K562 (cell line): ENCODE data around the gene PPP2R2B. TPM values are rescaled to one million over a fixed set of nuclear protein-coding genes. Genes with fewer than 3 reads are reported as not detected.

ENCODE experiments used
- ATAC-seq: fragments of 200-7000 bp; cut with Tn5 transposase; 3 replicates; pipeline ENCODE4 v1.9.1; 2020; ENCODE audit warnings: moderate library complexity
- BruUV-seq: library from RNA; stranded (reverse); fragments of 400-500 nt; replicated peaks from 2 replicates; lab custom pipeline; 2021; lab: Mats Ljungman, UMichigan
- CTCF ChIA-PET: fragments of 300-600 bp; formaldehyde crosslinking; extraction: SDS; loops from one replicate; lab custom pipeline; 2021; ENCODE audit warnings: low intra/inter-chr PET ratio; lab: Yijun Ruan, JAX
- POLR2A ChIA-PET: fragments of 300-600, 350-650 bp; sonication (Branson Sonifier 250); formaldehyde crosslinking; extraction: SDS; loops from one replicate; lab custom pipeline; 2021; ENCODE audit warnings: antibody characterized with exemption, inconsistent platforms; lab: Yijun Ruan, JAX
- DNase-seq, 4 experiments: peaks; one replicate each; pipeline versions ENCODE4 v3.0.0 to v3.0.0-alpha.2; 2011 to 2018; ENCODE audit warnings: low spot score in 3 of 4, mixed read lengths in 3 of 4; ENCODE audit errors: extremely low read depth in 1 of 4
- FAIRE-seq: peaks from 2 replicates; lab custom pipeline; 2011; peaks lifted over from hg19 to GRCh38; lab: Jason Lieb, UNC
- H2AFZ ChIP-seq: 2 replicates; pipeline ENCODE4 v1.6.0; 2011; ENCODE audit warnings: low read depth, low read length, control low read depth, inconsistent platforms
- H3K27ac ChIP-seq: fragments of 200-600 bp; 3 replicates; pipeline ENCODE4 v1.8.0; 2011; ENCODE audit warnings: low read depth, mild to moderate bottlenecking, control low read depth, inconsistent platforms, low read length, moderate library complexity, mixed read lengths; ENCODE audit errors: extremely low read depth
- H3K27me3 ChIP-seq, 2 experiments: fragments of 300-600 bp in 1 of 2; 2 replicates in 1 of 2; 3 replicates in 1 of 2; pipeline versions ENCODE4 v1.6.0 to v1.8.0; 2011; ENCODE audit warnings: inconsistent platforms in 2 of 2, low read length in 2 of 2, mild to moderate bottlenecking in 1 of 2, mixed read lengths in 1 of 2, moderate library complexity in 1 of 2; ENCODE audit not compliant: control insufficient read depth in 2 of 2, insufficient read depth in 2 of 2
- H3K36me3 ChIP-seq: fragments of 300-600 bp; 3 replicates; pipeline ENCODE4 v1.8.0; 2011; ENCODE audit warnings: mild to moderate bottlenecking, low read length, inconsistent platforms; ENCODE audit not compliant: control insufficient read depth, insufficient read depth
- H3K4me1 ChIP-seq, 2 experiments: fragments of 200-600 bp in 1 of 2; replicated peaks in 1 of 2; 2 replicates in 1 of 2; 3 replicates in 1 of 2; pipeline versions ENCODE4 v1.5.1 to v1.8.0; 2011; ENCODE audit warnings: inconsistent platforms in 2 of 2, low read length in 2 of 2, mild to moderate bottlenecking in 1 of 2, mixed read lengths in 1 of 2, moderate library complexity in 1 of 2; ENCODE audit not compliant: control insufficient read depth in 2 of 2, insufficient read depth in 2 of 2
- H3K4me2 ChIP-seq: 2 replicates; pipeline ENCODE4 v1.6.1; 2011; ENCODE audit warnings: low read length, control low read depth, inconsistent platforms, mixed read lengths; ENCODE audit not compliant: insufficient read depth
- H3K4me3 ChIP-seq: fragments of 200-600 bp; sonication (generic), shearing (Covaris generic); 2 replicates; pipeline ENCODE4 v1.5.1; 2016; ENCODE audit warnings: control low read depth, inconsistent platforms
- H3K79me2 ChIP-seq: fragments of 200-600 bp; 3 replicates; pipeline ENCODE4 v1.8.0; 2011; ENCODE audit warnings: low read length, inconsistent platforms; ENCODE audit not compliant: control insufficient read depth, insufficient read depth
- H3K9ac ChIP-seq, 2 experiments: 2 replicates each; pipeline versions ENCODE4 v1.6.0 to v1.6.1; 2011; ENCODE audit warnings: low read depth in 2 of 2, low read length in 2 of 2, control low read depth in 1 of 2, inconsistent platforms in 1 of 2, mild to moderate bottlenecking in 1 of 2, mixed read lengths in 1 of 2; ENCODE audit not compliant: insufficient read depth in 1 of 2
- H3K9me1 ChIP-seq: one replicate; pipeline ENCODE4 v1.6.0; 2011; ENCODE audit warnings: inconsistent platforms, mild to moderate bottlenecking, low read length, moderate library complexity; ENCODE audit not compliant: control insufficient read depth, insufficient read depth
- H3K9me3 ChIP-seq: replicated peaks from 2 replicates; pipeline ENCODE4 v1.5.1; 2011; ENCODE audit warnings: low read depth, low read length, inconsistent platforms; ENCODE audit not compliant: control insufficient read depth, insufficient read depth
- H4K20me1 ChIP-seq: replicated peaks from 2 replicates; pipeline ENCODE4 v1.6.1; 2011; ENCODE audit warnings: low read length, inconsistent platforms, mixed read lengths; ENCODE audit not compliant: control insufficient read depth, insufficient read depth
- ELF1 ChIP-seq: fragments of 200-800 bp; sonication (Bioruptor generic); IDR thresholded peaks from 2 replicates; pipeline ENCODE4 v1.6.1; 2016; ENCODE audit warnings: missing genetic modification characterization, missing compliant biosample characterization
- EP300 ChIP-seq: IDR thresholded peaks from 2 replicates; pipeline ENCODE4 v1.6.1; 2012; ENCODE audit warnings: low read length, improper control_type of control experiment
- HNRNPLL ChIP-seq: fragments of 200-400 bp; formaldehyde crosslinking; IDR thresholded peaks from 2 replicates; pipeline ENCODE4 v1.6.1; 2017; ENCODE audit warnings: low read length, low read depth, mild to moderate bottlenecking; ENCODE audit not compliant: poor library complexity, severe bottlenecking
- RBM17 ChIP-seq: fragments of 200-400 bp; formaldehyde crosslinking; IDR thresholded peaks from 2 replicates; pipeline ENCODE4 v1.6.1; 2017; ENCODE audit warnings: low read depth, mild to moderate bottlenecking, low read length, borderline replicate concordance
- RBM39 ChIP-seq: fragments of 200-400 bp; formaldehyde crosslinking; optimal IDR thresholded peaks from 2 replicates; pipeline ENCODE3; 2018; ENCODE audit warnings: low read depth, low read length
- SMAD3 ChIP-seq: fragments of 450-650 bp; formaldehyde crosslinking; conservative IDR thresholded peaks from 2 replicates; pipeline ENCODE4 v1.4.0; 2020; ENCODE audit warnings: mild to moderate bottlenecking
- SNRNP70 ChIP-seq: fragments of 200-400 bp; formaldehyde crosslinking; optimal IDR thresholded peaks from 2 replicates; pipeline ENCODE3; 2017; ENCODE audit warnings: low read depth, low read length
- SPI1 ChIP-seq: IDR thresholded peaks from 2 replicates; pipeline ENCODE4 v1.6.1; 2011; ENCODE audit warnings: low read depth, low read length, control low read depth, borderline replicate concordance
- TEAD4 ChIP-seq, 2 experiments: sonication (generic) in 1 of 2; formaldehyde crosslinking in 1 of 2; IDR thresholded peaks; 2 replicates each; pipeline versions ENCODE4 v1.6.1 to v1.8.0; 2012 to 2022; ENCODE audit warnings: borderline replicate concordance in 1 of 2, inconsistent platforms in 1 of 2, low read length in 1 of 2, mild to moderate bottlenecking in 1 of 2, missing genetic modification reagents in 1 of 2
- TRIM28 ChIP-seq: fragments of 450-650 bp; IDR thresholded peaks from 2 replicates; pipeline ENCODE4 v1.6.1; 2017
- ZNF316 ChIP-seq: fragments of 450-650 bp; IDR thresholded peaks from 2 replicates; pipeline ENCODE4 v1.6.1; 2016
- ZNF77 ChIP-seq: fragments of 250-450 bp; sonication (Bioruptor Pico); IDR thresholded peaks from 2 replicates; pipeline ENCODE4 v1.5.0; 2020
- WGBS: fragments of 100-300 bp; shearing (Covaris generic); methylation state at CpG from one replicate; pipeline ENCODE4 v1.1.6; 2016; ENCODE audit warnings: low coverage, mixed read lengths; ENCODE audit not compliant: insufficient coverage; ENCODE audit errors: missing lambda C conversion rate; 5-methylcytosine and 5-hydroxymethylcytosine counted together
- in situ Hi-C: fragments of 300-500 bp; cut with MboI; formaldehyde crosslinking; loops from 4 replicates; pipeline ENCODE4 v1.15.0; 2018; ENCODE audit warnings: inconsistent platforms, mixed read lengths
- intact Hi-C: fragments of 100-400 bp; cut with micrococcal nuclease; formaldehyde crosslinking; loops from 2 replicates; pipeline ENCODE4 v1.14.2; 2022
- polyA plus RNA-seq, 8 experiments: library from polyadenylated mRNA; depleted of rRNA in 4 of 8; stranded (reverse) in 5 of 8; unstranded in 3 of 8; fragments of >200 nt; fragmentation: Nextera tagmentation in 2 of 8; fragmentation: Illumina TruSeq in 1 of 8; extraction: Ambion mirVana in 2 of 8; extraction: Trizol in 1 of 8; gene quantifications; 2 replicates each; pipeline versions ENCODE4 v1.2.1 to v1.2.3, GENCODE V29; 2011 to 2014; ENCODE audit warnings: inconsistent platforms in 1 of 8, missing spikeins in 1 of 8
- total RNA-seq, 7 experiments: library from RNA; depleted of rRNA in 6 of 7; stranded (reverse); fragments of >200 nt in 6 of 7; fragmentation: Illumina TruSeq in 2 of 7; extraction: Trizol in 2 of 7; gene quantifications; 2 replicates each; pipeline versions ENCODE4 v1.2.1 to v1.2.3, GENCODE V29; 2011 to 2021; ENCODE audit warnings: low replicate concordance in 1 of 7
- TF ChIP-seq, protein P1 (sequence below): fragments of 250-450 bp; sonication (Bioruptor Pico); IDR thresholded peaks from 2 replicates; pipeline ENCODE4 v1.8.0; 2022; ENCODE audit warnings: inconsistent platforms, mild to moderate bottlenecking, moderate library complexity, borderline replicate concordance

Gene PPP2R2B
- total and polyA plus RNA-seq, 9 of the 15 experiments (the other 6 are each of a cell fraction or from before 2014, with no cell fraction given): not detected

DNA sequence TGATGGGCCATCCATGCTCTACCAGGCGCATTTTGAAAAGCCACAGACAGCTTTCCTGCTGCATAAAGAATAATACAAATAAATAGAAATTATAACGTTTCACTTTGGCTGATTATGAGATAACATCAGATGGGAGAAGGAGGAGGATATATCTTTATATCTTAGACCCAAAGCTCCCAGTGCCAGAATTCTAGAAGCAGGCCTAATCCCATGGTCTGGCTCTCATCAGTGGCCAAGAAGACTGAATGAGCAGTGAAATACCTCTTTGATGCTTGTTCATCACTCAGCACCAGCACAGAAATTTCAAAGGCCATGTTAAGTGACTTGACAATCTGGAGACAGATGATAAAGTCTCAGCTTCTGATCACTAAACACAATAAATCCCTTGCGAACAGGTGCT lies 107.6 kb downstream of the PPP2R2B start:
- no peaks in the 10 kb centered on the region for H3K9me1 ChIP-seq
- H3K27me3 ChIP-seq: no peaks in the 10 kb centered on the region
- CTCF ChIA-PET: no interaction called here
- no peaks in the 10 kb centered on the region for H4K20me1 ChIP-seq
- no peaks in the 10 kb centered on the region for H3K36me3 ChIP-seq
- in situ Hi-C loops (no loop called here), intact Hi-C loops (no loop called here)
- H3K9me3 ChIP-seq: no peaks in the 10 kb centered on the region
- no peak overlapping the region for H3K9ac ChIP-seq
- no TSS peak for BruUV-seq
- no peak overlapping the region for H2AFZ ChIP-seq
- H3K79me2 ChIP-seq: no peaks in the 10 kb centered on the region
- H3K4me2 ChIP-seq: no peak overlapping the region
- DNase-seq (no peak), ATAC-seq (no peak), FAIRE-seq (no peak)
- WGBS: 0% methylated on average over 3 of the region's 3 CpGs
- POLR2A ChIA-PET: interaction anchor here (0.7 kb wide), 1 partner anchor 65 kb away, joined by 4 read pairs; no protein-coding TSS in a partner anchor
- TF ChIP-seq ZNF316 (no peak), EP300 (no peak), HNRNPLL (no peak), ZNF77 (no peak), SNRNP70 (no peak), TEAD4 (IDR thresholded peaks at IDR 0.05; ENCODE audit: low read length) (no peak), TEAD4 (CRISPR knock-in tag; IDR thresholded peaks at IDR 0.05; ENCODE audit: borderline replicate concordance) (no peak), RBM39 (no peak), ELF1 (tag) (no peak), TRIM28 (no peak), SPI1 (no peak), SMAD3 (CRISPR knock-in tag) (no peak), RBM17 (no peak)
- TF ChIP-seq, protein P1, sequence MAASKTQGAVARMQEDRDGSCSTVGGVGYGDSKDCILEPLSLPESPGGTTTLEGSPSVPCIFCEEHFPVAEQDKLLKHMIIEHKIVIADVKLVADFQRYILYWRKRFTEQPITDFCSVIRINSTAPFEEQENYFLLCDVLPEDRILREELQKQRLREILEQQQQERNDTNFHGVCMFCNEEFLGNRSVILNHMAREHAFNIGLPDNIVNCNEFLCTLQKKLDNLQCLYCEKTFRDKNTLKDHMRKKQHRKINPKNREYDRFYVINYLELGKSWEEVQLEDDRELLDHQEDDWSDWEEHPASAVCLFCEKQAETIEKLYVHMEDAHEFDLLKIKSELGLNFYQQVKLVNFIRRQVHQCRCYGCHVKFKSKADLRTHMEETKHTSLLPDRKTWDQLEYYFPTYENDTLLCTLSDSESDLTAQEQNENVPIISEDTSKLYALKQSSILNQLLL (CRISPR knock-in tag): no peak
- no peak overlapping the region for H3K4me3 ChIP-seq
- H3K4me1 ChIP-seq: no peaks in the 10 kb centered on the region
- H3K27ac ChIP-seq: no peak overlapping the region
